ENCODE data around the gene HMGB2.

Gene HMGB2

DNA sequence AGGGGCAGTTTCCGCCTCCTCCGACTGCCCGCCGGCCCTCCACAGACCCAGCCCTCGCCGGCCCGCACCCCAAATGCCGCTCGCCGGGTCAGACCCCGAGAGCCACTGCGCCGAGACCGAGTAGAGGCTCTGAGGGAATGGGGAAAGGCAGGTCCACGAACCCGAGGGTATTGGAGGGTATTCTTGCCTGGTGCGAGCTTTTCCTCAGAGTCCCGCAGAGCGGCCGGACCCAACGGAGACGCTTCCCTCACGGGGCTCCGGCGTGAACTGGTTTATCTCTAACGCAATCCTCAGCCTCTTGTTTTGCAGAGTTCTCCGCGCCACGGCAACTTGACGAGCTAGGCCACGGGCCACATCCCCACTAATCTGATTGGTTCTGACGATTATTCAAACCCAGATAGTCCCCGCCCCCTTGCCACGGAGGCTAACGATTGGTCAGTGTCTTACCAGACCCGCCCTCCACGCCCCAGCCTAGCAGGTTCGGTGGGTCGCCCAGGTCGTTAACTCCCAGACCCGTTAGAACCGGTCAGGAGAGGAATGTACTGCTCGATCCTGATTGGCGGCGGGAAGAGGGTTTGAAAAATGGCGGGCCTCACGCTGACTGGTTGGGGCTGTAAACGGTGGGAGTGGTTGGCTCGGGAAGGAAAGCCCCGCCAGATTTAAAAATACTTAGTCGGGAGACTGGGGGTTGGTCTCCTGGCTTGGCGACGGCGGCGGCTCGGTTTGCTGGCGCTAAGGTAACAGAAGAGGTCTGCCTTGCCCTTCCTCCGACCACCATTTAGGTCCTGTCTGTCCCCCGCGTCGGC is at the start of gene HMGB2:
HMGB2 (minus strand) TSS at position 274 of the 806 bp plus-strand sequence. CDS start 709 bp downstream, outside the sequence.
- DNase-seq = peak; percentile 100

DNA sequence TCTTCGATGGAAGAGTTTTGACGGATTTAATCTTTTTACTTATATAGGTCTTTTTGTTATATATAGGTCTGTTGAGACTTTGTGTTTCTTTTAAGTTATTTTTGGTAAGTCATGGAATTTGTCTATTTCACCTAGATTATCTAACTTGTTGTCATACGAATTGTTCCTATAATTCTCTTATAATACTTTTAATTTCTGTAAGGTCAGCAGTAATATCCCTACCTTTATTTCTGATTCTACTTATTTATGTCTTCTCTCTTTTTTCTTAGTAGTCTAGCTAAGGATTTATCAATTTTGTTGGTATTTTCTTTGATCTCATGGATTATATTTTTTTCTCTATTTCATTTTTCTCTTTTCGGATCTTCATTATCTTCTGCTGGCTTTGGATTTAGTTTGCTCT is 48.2 kb upstream of the HMGB2 start:
- no peak for DNase-seq

DNA sequence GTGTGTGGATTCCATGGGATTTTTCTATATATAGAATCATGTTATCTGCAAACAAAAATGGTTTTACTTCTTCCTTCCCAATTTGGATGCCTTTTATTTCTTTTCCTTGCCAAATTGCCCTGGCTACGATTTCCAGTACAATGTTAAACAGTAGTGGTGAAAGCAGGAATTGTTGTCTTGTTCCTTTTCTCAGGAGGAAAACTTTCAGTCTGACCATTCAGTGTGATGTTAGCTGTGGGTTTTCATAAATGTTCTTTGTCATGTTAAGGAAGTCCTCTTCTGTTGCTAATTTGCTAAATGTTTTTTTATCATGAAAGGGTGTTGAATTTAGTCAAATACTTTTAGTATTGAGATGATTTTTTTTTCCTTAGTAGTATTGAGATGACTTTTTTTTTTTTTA is 47.5 kb upstream of the HMGB2 start:
- DNase-seq = no peak

DNA sequence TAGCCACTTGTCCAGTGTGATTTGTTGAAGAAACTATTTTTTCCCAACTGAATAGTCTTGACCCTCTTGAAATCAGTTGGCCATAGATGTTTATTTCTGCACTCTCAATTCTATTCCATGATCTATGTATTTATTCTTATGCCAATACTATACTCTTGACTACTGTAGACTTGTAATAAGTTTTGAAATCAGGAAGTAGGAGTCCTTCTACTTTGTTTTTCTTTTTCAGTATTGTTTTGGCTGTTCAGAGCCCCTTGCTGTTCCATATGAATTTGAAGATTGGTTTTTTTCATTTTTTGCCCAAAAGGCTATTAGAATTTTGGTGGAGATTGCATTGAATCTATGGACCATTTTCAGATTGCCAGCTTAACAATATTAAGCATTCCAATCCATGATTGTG is 46.8 kb upstream of the HMGB2 start:
- DNase-seq = no peak

DNA sequence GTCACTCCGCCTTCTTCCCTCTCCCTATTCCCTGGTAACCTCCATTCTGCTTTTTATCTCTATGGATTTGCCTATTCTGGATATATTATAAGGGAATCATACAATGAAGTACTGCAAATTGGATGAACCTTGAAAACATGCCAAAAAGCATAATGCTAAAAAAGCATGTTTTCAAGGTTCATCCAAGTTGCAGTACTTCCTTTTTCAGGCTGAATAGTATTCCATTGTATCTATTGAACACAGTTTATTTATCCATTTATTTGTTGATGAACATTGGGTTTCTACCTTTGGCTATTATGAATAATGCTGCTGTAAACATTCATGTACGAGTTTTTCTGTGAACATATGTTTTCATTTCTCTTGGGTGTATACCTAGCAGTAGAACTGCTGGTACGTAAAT is 45.8 kb upstream of the HMGB2 start:
- no peak for DNase-seq

DNA sequence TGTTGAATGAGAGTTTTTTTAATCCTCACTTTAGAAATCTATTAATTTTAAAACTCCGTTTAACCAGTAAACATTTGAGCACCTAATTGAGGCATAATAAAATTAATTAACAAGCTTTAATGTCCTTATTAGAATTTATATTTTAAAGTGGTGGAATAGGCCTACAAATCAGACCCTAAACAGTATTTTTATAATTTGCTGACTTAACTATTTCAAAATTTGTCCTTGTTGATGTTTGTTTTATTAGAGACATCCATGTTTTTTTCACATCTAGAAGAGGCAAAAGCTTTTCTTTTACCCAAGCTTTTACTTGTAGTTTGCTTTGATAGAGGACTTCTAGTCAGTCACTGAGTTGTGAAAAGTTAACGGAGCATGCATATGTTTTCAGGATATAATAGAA is 40.4 kb upstream of the HMGB2 start:
- no peak for DNase-seq

DNA sequence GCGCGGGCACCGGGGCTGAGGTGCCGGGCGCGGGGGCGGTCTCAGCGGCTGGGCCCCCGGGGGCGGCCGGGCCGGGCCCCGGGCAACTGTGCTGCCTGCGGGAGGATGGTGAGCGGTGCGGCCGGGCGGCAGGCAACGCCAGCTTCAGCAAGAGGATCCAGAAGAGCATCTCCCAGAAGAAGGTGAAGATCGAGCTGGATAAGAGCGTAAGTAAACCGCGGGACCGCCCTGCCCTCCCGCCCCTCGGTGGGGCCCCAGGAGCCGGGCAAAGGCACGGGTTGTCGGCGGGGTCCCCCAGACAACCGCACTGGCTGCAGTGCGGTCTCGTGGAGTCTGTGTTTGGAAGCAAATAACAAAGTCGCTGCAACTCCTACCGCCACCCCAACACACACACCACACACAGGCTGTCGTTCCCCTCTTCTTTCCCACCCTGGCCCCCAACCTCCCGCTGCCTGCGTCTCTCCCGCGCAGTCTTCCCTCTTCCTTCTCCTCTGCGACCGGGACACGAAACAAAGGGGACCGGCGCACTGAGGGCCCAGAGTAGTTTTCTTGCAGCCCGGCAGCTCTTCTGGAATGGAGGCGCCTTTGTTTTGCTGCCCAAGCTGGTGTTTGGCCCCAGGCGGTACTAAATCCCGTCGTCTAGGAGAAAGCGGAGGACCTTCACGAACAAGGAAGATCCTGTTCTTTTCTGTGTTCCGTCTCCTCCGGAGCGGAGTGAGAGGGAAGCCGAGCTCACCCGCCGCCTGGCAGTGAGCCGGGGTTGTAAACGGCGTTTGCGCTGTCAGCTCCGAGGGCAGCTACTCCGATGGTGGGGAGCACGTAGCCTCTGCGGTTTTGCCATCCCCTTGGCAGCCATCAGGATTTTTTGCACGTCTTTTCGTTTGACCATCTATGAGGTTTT is 37.4 kb upstream of the HMGB2 start:
- peak; percentile 46 for DNase-seq

DNA sequence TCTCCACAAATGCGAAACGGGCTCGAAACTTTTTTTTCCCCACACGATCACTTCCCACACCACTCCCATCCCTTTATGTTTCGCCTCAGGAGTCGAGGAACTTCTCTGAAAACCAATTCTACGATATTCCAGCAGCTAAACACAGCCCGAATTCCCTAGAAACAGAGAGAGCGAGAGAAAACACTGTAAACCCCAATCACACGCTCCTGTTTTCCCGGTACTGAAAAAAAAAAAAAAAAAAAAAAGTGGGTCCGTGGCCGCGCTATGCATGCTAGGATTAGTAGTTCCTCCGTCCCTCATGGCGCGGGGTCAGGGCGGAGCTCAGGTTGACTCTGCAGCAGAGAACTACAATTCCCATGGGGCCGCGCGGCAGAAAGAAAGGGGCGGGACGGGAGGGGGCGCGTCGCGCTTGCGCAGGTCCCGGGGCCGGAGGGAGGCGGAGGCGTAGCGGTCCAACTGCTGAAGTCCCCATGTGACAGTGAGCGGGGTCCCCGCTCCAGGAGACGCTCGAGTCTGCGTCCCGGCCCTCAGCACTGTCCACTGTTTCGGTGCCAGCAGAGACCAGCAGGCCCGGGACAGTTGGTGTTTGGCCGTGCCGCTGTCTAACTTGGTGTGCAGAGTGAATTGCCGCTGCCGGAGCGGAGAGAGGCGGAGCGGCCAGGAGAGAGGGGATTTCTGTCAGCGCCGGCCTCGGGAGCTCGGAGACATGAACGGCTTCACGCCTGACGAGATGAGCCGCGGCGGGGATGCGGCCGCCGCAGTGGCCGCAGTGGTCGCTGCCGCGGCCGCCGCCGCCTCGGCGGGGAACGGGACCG is 36.5 kb upstream of the HMGB2 start, which contains the start of gene SAP30:
SAP30 (plus strand) TSS at position 478 of the 815 bp plus-strand sequence; CDS start at position 707, 229 bp downstream.
- peak; percentile 97 for DNase-seq

DNA sequence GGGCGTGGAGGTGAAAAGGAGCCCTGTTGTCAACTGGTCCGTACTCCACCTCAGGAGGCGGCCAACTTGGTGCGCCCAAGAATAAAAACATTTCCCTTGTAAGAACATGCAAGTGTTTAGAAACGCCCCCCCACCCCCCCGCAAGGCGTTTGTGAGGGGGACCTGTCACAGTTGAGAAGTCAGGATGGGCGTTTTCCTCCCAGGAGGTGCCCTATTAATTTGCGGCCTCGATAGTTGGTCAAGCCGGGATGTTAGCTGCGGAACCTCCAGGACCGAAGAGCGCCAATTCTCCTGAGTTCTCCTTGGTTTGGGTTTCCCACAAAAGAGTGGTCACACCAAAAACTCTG is 35.9 kb upstream of the HMGB2 start:
- no peak for DNase-seq

DNA sequence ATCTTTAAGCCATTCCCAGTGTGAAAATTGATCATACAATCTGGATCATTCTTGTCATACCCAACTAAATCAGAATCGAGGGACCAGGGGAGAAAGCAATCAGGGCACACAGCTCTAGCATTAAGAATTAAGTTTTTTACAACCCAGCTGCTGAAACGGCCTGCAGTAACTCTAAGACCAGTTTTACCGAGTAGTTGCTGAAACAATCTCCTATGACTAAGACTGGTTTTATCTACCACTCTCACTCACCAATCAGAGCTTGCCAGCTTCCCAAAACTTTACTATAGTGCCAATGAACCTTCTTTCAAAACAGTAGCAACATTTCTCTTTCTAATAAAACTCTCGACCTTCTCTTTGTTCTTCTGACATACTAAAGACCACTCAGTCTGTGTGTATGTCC is 33.8 kb upstream of the HMGB2 start:
- peak; percentile 12 for DNase-seq

DNA sequence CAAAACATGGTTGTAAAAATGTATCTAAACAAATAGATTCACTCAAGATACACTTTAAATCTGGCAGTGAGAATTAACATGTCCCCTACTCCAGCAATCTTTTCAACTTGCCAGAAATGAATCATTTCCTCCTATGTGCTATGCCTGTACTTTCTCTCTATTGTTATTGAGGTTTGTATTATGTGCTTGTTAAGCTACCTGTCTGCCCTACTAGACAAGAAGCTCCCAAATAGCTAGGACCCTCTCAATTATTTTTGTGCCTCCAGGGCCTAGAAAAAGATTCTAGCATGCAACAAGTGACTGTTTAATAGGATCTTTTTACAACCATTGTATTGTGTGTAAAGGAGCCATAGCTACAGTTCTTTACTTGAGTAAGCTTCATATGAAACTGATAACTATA is 33.1 kb upstream of the HMGB2 start:
- DNase-seq = peak; percentile 66

DNA sequence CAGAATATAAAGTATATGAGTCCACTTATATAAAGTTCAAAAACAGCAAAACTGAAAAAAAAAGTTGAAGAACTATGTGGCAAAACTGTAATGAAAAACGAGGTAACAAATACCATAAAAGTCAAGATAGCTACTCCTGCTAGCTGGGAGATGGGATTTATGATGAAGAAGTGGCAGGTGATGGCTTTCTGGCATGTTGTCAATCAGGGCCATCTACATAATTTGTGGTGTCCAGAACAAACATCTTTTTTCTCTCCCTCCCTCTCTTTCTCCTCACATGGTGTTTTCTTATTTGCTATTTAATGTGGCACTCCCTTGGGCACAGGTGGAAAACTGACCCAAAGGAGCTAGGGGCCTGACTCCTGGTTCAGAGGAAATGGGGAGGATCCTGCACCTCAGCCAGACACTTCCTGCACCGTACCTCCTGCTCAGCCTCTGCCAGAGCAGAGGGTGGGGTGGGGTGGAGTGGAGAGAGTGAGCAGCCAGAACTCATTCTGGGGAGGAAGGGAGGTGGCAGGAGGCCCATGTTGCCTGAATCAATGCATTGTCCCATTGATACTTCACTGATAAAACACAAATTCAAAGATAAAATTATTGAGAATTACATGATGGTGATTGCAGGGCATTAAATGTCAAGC is 31.3 kb upstream of the HMGB2 start:
- peak; percentile 5 for DNase-seq

DNA sequence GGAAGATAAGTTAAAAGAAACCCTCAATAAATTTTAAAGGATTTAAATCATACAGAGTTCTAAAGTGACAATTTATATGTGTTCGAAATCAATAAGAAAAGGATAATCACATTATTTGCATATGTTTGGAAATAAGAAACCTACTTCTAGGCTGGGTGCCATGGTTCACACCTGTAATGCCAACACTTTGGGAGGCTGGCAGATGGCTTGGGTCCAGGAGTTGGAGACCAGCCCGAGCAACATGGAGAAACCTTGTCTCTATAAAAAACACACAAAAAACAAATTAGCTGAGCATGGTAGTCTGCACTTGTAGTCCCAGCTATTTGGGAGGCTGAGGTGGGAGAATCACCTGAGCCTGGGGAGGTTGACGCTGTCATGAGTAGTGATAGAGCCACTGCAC is 28.5 kb upstream of the HMGB2 start:
- no peak for DNase-seq

DNA sequence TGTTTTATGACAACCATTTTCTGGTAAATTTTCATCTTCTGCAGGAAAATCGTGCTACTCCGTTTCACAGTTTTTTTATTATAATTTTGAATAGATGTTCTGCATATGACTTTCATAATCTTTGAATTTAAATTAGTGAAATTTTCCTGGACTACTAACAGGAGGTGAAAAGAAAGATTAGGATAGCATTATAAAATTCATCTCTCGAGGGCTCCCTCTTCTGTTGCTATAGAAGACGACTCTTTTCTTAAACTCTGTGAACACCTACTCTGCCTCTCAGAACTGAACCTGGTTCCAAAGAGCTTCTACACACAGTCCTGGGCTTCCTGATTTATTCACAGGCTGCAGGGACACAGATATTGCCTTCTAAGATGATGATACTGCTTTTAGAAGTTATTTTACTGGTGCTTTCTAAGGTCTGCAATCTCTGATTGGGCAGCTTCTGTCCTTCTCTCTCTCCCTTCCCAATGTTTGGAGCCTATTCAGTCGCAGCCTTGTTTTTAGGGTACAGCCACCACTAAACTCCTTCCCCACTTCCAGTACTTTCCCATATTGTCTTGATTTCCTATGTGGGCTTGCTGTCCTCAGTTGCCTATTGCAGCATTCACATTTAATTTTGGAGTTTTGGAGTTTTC is 26.5 kb upstream of the HMGB2 start:
- DNase-seq = no peak

DNA sequence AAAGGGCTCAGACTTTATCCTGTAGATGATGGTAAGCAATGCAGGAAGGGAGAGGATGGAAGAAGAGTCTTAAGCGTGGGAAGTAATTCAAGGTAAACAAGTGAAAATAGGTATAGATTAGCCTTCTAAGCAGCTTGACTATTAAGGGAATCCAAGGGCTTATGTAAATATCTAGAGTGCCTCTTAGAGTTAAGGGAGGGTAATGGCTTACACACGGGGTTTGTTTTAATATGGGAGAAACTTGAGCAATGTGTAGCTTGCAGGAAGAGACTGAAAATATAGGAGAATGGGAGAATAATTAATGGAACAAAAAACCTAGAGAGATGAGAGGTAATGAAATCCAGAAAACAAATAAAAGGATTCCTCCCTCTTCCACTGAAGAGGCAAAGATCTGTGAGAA is 23.8 kb upstream of the HMGB2 start:
- DNase-seq = no peak

DNA sequence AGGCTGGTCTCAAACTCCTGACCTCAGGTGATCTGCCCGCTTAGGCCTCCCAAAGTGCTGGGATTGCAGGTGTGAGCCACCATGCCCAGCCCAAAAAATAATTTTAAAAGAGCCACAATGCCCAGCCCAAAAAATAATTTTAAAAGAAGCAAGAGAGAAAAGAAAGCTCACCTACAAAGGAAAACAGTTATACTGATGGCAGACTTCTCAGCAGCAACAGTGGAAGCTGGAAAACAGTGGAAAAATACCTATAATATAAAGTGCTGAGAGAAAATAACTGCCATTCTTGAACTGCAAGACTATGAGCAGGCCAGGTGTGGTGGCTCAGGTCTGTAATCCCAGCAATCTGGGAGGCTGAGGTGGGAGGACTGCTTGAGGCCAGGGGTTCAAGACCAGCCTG is 13.3 kb upstream of the HMGB2 start:
- DNase-seq = no peak

DNA sequence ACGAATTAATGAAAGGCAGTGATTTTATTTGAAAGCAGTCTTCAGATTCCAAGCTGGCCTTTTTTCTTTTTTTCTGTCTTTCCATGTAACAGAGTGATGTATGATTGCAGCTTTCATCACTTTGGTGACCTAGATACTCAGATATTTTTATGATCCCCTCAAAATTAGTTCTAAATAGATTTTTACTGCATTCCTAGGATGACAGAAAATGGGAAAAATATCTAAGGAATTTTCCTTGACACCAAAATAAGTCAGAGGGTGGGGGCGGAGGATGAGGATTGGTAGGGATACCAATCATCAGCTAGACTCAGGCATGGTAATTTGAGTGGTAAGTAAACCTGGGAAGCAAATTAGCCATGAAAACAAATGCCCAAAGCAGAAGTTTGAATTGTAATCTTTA is 11.9 kb upstream of the HMGB2 start:
- no peak for DNase-seq

DNA sequence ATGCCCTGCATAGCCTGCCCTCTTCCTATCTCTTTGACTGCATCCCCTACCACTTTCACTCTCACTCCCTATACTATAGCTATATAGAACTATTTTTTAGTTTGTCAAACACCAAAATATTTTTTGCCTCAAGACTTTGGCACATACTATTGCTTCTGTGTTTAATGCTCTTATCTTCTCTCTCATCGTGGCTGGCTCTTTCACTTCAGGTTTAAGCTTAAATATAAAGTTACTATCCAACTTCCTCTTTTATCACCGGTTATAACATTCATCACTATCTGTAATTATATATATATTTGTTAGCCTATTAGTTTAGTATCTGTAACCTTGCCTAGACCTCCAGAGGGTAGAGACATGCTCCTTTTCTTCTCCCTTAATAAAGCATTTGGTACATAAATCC is 11.5 kb upstream of the HMGB2 start:
- DNase-seq = no peak

DNA sequence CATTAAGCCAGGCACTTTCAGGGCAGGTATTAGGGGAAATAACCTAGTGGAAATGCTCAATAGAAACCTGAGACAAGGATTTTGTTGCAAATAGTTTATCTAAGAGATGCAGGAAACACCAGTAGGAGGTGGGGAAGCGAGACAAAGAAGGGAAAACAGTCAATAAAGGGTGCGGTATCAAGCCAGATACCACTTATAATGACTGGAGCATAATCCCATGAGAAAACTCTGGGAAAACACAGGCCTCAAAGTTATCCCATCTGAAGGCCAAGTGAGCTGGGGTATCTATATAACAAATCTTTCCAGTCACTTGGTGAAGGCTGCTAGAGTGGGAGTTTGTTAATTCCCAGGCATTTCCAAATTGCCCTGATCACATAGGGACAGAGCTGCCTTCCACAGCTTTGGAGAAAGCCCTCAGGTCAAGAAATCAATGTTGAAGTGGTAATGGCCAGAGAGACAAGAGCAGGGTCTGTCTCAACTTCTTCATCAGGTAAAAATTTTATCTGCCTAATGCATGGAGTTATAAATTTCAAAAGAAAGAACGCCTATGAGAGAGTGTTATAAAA is 9.8 kb upstream of the HMGB2 start:
- no peak for DNase-seq

DNA sequence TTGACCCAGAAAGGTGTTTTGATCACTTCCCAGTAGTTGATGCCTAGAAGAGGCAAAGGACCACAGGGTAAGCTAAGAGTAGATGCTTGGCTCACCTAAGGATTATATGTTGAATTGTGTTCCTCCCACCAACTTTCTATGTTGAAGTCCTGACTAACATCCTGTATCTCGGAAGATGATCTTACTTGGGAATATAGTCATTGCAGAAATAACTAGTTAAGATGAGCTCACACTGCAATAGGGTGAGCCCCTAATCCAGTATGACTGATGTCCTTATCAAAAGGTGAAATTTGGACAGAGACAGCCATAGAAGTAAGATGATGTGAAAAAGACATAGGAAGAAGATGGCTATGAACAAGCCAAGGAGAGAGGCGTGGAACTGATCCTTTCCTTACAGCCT is 3.3 kb upstream of the HMGB2 start:
- no peak for DNase-seq

DNA sequence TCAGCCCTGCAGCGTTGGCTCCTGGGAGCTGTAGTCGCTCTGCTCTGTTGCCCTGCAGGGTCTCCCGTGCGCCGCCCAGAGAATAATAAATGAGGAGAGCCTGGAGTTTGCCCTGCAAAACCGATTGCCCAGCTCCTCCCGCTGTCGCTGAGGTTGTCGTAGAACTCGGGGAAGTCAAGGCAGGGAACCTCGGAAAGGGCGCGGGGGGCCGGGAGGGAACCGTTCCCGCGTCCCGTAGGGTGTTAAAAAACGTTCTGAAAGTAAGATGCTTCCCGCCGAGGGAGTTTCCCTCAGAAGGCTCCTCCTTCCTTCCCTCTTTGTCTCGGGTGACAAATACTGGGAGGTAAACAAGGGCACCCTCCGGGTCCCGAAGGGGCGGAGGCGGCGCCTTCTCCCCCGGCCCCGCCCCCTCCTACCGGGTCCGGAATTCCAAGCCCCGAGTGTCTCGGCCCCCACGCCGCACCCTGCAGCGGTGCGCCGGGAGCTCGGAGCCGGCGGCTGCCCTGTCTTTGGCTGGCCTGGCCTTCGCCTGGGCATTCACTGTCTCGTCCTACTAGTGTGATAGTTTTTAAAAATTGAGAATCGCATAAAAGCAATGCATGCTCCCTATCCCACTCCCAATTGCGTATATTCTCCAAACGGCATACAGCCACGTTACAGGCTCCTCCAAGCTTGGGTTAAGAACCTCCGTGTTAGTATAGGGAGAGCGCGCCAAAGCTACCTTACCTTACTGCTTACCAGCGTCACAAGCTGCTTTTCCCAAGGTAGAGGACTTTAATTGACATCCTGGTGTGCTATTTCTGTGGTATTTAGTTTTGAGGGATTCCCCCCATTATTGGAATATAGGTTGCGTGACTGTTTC is 964 bp upstream of the HMGB2 start:
- DNase-seq = peak; percentile 83

All from activated CD4-positive, alpha-beta T cell treated with anti-CD3 and anti-CD28 coated beads, Interleukin-2, amount 50 U/mL, for 16 hours (primary cell).